Mesothelial cell of epicardium (in vitro differentiated cells): ENCODE measurements around the gene CTNNA2. TPM values are rescaled to one million over a fixed set of nuclear protein-coding genes. Genes with fewer than 3 reads are reported as not detected.

Experiments used
- DNase-seq, 2 experiments: peaks; one replicate each; pipeline ENCODE4 v3.0.0; 2021; ENCODE audit warnings: low spot score in 2 of 2; ENCODE audit not compliant: unreplicated experiment in 2 of 2
- H3K27ac Mint-ChIP-seq: 2 replicates; pipeline ENCODE4 v1.8.0; 2021; ENCODE audit warnings: mixed read lengths
- H3K27me3 Mint-ChIP-seq: 2 replicates; pipeline ENCODE4 v1.8.0; 2021; ENCODE audit warnings: low read depth, mixed read lengths
- H3K36me3 Mint-ChIP-seq: 2 replicates; pipeline ENCODE4 v1.8.0; 2021; ENCODE audit warnings: mixed read lengths
- H3K4me1 Mint-ChIP-seq: 2 replicates; pipeline ENCODE4 v1.8.0; 2021; ENCODE audit warnings: mixed read lengths
- H3K4me3 Mint-ChIP-seq: 2 replicates; pipeline ENCODE4 v1.8.0; 2021; ENCODE audit warnings: mild to moderate bottlenecking, moderate library complexity, mixed read lengths
- H3K9me3 Mint-ChIP-seq: 2 replicates; pipeline ENCODE4 v1.8.0; 2021; ENCODE audit warnings: mixed read lengths
- CTCF ChIP-seq: fragments of 200-600 bp; sonication (generic); IDR thresholded peaks from one replicate; pipeline ENCODE4 v1.5.0; 2021; ENCODE audit warnings: antibody characterized with exemption; ENCODE audit not compliant: unreplicated experiment
- total RNA-seq: library from RNA; stranded (reverse); gene quantifications from 3 replicates; pipeline ENCODE4 v1.2.1, GENCODE V29; 2021

The CTNNA2 gene
- total RNA-seq, 1 donor from 2014 or later: 4.9 TPM

- Mint-ChIP-seq H3K4me3 (no peak overlapping the region), H3K9me3 (no peaks in the 10 kb centered on the region), H3K36me3 (no peaks in the 10 kb centered on the region), H3K27ac (no peak overlapping the region), H3K4me1 (peaks cover 8% of the 10 kb centered on the region), H3K27me3 (peaks cover under 1% of the 10 kb centered on the region)
- no peak for DNase-seq
- no peak for TF ChIP-seq CTCF
Observed at GRCh38 chr2:79827881-79828280, 315.0 kb downstream of the CTNNA2 start.

- Mint-ChIP-seq H3K9me3 (no peaks in the 10 kb centered on the region), H3K36me3 (no peaks in the 10 kb centered on the region), H3K27ac (no peak overlapping the region), H3K4me3 (no peak overlapping the region), H3K27me3 (no peaks in the 10 kb centered on the region), H3K4me1 (peaks cover 8% of the 10 kb centered on the region)
- no peak for DNase-seq
- no peak for TF ChIP-seq CTCF
Observed at GRCh38 chr2:79830501-79830900, 317.6 kb downstream of the CTNNA2 start.

GRCh38 chr2:79831961-79832360 is 319.1 kb downstream of the CTNNA2 start:
- no peak for TF ChIP-seq CTCF
- no peak overlapping the region for H3K27ac Mint-ChIP-seq
- no peaks in the 10 kb centered on the region for H3K27me3 Mint-ChIP-seq
- H3K36me3 Mint-ChIP-seq: no peaks in the 10 kb centered on the region
- H3K4me1 Mint-ChIP-seq: peaks cover 8% of the 10 kb centered on the region
- no peaks in the 10 kb centered on the region for H3K9me3 Mint-ChIP-seq
- no peak overlapping the region for H3K4me3 Mint-ChIP-seq
- no peak for DNase-seq

GRCh38 chr2:79832511-79833234 is 319.8 kb downstream of the CTNNA2 start:
- H3K27me3 Mint-ChIP-seq: no peaks in the 10 kb centered on the region
- no peaks in the 10 kb centered on the region for H3K9me3 Mint-ChIP-seq
- TF ChIP-seq CTCF: no peak
- DNase-seq: no peak
- peaks cover 8% of the 10 kb centered on the region for H3K4me1 Mint-ChIP-seq
- H3K27ac Mint-ChIP-seq: no peak overlapping the region
- no peak overlapping the region for H3K4me3 Mint-ChIP-seq
- H3K36me3 Mint-ChIP-seq: no peaks in the 10 kb centered on the region

- Mint-ChIP-seq H3K9me3 (peaks cover 4% of the 10 kb centered on the region), H3K4me3 (no peak overlapping the region), H3K27ac (no peak overlapping the region), H3K36me3 (no peaks in the 10 kb centered on the region), H3K4me1 (peaks cover 8% of the 10 kb centered on the region), H3K27me3 (no peaks in the 10 kb centered on the region)
- no peak for TF ChIP-seq CTCF
- DNase-seq: no peak
Observed at GRCh38 chr2:79833235-79833878, 320.5 kb downstream of the CTNNA2 start.
